ENCODE data around the gene ANKRD55. TPM values are rescaled to one million over a fixed set of nuclear protein-coding genes. Genes with fewer than 3 reads are reported as not detected.

Gene ANKRD55
- total RNA-seq, 4 donors from 2014 or later = not detected

- TF ChIP-seq CTCF (IDR thresholded peaks at IDR 0.05; ENCODE audit: low read depth) = no peak
Measured at GRCh38 chr5:56251440-56251839, 18.3 kb upstream of the ANKRD55 start.

GRCh38 chr5:56250011-56250410 is 16.9 kb upstream of the ANKRD55 start:
- TF ChIP-seq CTCF (IDR thresholded peaks at IDR 0.05; ENCODE audit: low read depth) = no peak

GRCh38 chr5:56247592-56247991 is 14.5 kb upstream of the ANKRD55 start:
- TF ChIP-seq CTCF (IDR thresholded peaks at IDR 0.05; ENCODE audit: low read depth) = no peak

GRCh38 chr5:56246769-56247168 is 13.6 kb upstream of the ANKRD55 start:
- no peak for TF ChIP-seq CTCF (IDR thresholded peaks at IDR 0.05; ENCODE audit: low read depth)

GRCh38 chr5:56245481-56245880 is 12.4 kb upstream of the ANKRD55 start:
- TF ChIP-seq CTCF (IDR thresholded peaks at IDR 0.05; ENCODE audit: low read depth) = no peak

- no peak for TF ChIP-seq CTCF (IDR thresholded peaks at IDR 0.05; ENCODE audit: low read depth)
Measured at GRCh38 chr5:56244627-56245026, 11.5 kb upstream of the ANKRD55 start.

GRCh38 chr5:56232538-56232937 is 592 bp downstream of the ANKRD55 start:
- TF ChIP-seq CTCF (IDR thresholded peaks at IDR 0.05; ENCODE audit: low read depth) = no peak

Data from subcutaneous adipose tissue (tissue), 4 donors.